ENCODE results near the gene SNRPB2.

- TF ChIP-seq CTCF (IDR thresholded peaks at IDR 0.05), result no peak
- no peak for TF ChIP-seq POLR2A (IDR thresholded peaks at IDR 0.05)
Observed at GRCh38 chr20:16707674-16708073, 22.2 kb upstream of the SNRPB2 start.
